ENCODE measurements around the gene CDH23.
A peak's percentile ranks its signal among the peaks of the same experiment; 100 is the strongest.

CDH23 gene

GRCh38 chr10:71635251-71635866 is 238.6 kb downstream of the CDH23 start:
- H3K27me3 ChIP-seq (ENCODE audit: control insufficient read depth in 5 of 5, insufficient read depth in 4 of 5, low read length in 5 of 5), result no peaks in the 10 kb centered on the region

GRCh38 chr10:71635867-71636266 is 239.1 kb downstream of the CDH23 start:
- Histone ChIP-seq H3K36me3 (ENCODE audit: control insufficient read depth in 5 of 5, insufficient read depth in 5 of 5, low read length in 5 of 5) (no peaks in the 10 kb centered on the region), H3K27me3 (ENCODE audit: control insufficient read depth in 5 of 5, insufficient read depth in 4 of 5, low read length in 5 of 5) (no peaks in the 10 kb centered on the region), H3K4me1 (ENCODE audit: control insufficient read depth in 5 of 5, insufficient read depth in 5 of 5, low read length in 5 of 5) (peaks cover 2 to 28% (median 20%) of the 10 kb centered on the region in 5 donors), H3K9me3 (ENCODE audit: control insufficient read depth in 5 of 5, low read length in 5 of 5) (no peaks in the 10 kb centered on the region), H3K9ac (ENCODE audit: low read length in 5 of 5) (no peak overlapping the region), H3K27ac (ENCODE audit: low read depth, low read length) (no peak overlapping the region), H3K4me3 (ENCODE audit: low read depth in 1 of 5, low read length in 5 of 5) (no peak overlapping the region)

More at GRCh38 chr10:71635251-71635866, 238.6 kb downstream of the CDH23 start:
- Histone ChIP-seq H3K9ac (ENCODE audit: low read length in 5 of 5) (no peak overlapping the region), H3K9me3 (ENCODE audit: control insufficient read depth in 5 of 5, low read length in 5 of 5) (no peaks in the 10 kb centered on the region), H3K4me3 (ENCODE audit: low read depth in 1 of 5, low read length in 5 of 5) (no peak overlapping the region), H3K27ac (ENCODE audit: low read depth, low read length) (no peak overlapping the region), H3K4me1 (ENCODE audit: control insufficient read depth in 5 of 5, insufficient read depth in 5 of 5, low read length in 5 of 5) (peaks cover 2 to 28% (median 20%) of the 10 kb centered on the region in 5 donors), H3K36me3 (ENCODE audit: control insufficient read depth in 5 of 5, insufficient read depth in 5 of 5, low read length in 5 of 5) (no peaks in the 10 kb centered on the region)

GRCh38 chr10:71636588-71636987 is 239.9 kb downstream of the CDH23 start:
- H3K27ac ChIP-seq (ENCODE audit: low read depth, low read length), result no peak overlapping the region
- H3K9me3 ChIP-seq (ENCODE audit: control insufficient read depth in 5 of 5, low read length in 5 of 5), result no peaks in the 10 kb centered on the region
- no peak overlapping the region for H3K4me3 ChIP-seq (ENCODE audit: low read depth in 1 of 5, low read length in 5 of 5)
- H3K9ac ChIP-seq (ENCODE audit: low read length in 5 of 5), result no peak overlapping the region
- H3K4me1 ChIP-seq (ENCODE audit: control insufficient read depth in 5 of 5, insufficient read depth in 5 of 5, low read length in 5 of 5), result peaks cover 2 to 28% (median 20%) of the 10 kb centered on the region in 5 donors
- H3K36me3 ChIP-seq (ENCODE audit: control insufficient read depth in 5 of 5, insufficient read depth in 5 of 5, low read length in 5 of 5), result no peaks in the 10 kb centered on the region
- H3K27me3 ChIP-seq (ENCODE audit: control insufficient read depth in 5 of 5, insufficient read depth in 4 of 5, low read length in 5 of 5), result no peaks in the 10 kb centered on the region

GRCh38 chr10:71637305-71637704 is 240.6 kb downstream of the CDH23 start:
- H3K4me1 ChIP-seq (ENCODE audit: control insufficient read depth in 5 of 5, insufficient read depth in 5 of 5, low read length in 5 of 5), result peaks cover 2 to 28% (median 20%) of the 10 kb centered on the region in 5 donors
- no peaks in the 10 kb centered on the region for H3K27me3 ChIP-seq (ENCODE audit: control insufficient read depth in 5 of 5, insufficient read depth in 4 of 5, low read length in 5 of 5)
- no peak overlapping the region for H3K27ac ChIP-seq (ENCODE audit: low read depth, low read length)
- H3K9me3 ChIP-seq (ENCODE audit: control insufficient read depth in 5 of 5, low read length in 5 of 5), result no peaks in the 10 kb centered on the region
- H3K4me3 ChIP-seq (ENCODE audit: low read depth in 1 of 5, low read length in 5 of 5), result no peak overlapping the region
- H3K9ac ChIP-seq (ENCODE audit: low read length in 5 of 5), result no peak overlapping the region
- no peaks in the 10 kb centered on the region for H3K36me3 ChIP-seq (ENCODE audit: control insufficient read depth in 5 of 5, insufficient read depth in 5 of 5, low read length in 5 of 5)

- H3K9me3 ChIP-seq (ENCODE audit: control insufficient read depth in 5 of 5, low read length in 5 of 5), result no peaks in the 10 kb centered on the region
- no peaks in the 10 kb centered on the region for H3K36me3 ChIP-seq (ENCODE audit: control insufficient read depth in 5 of 5, insufficient read depth in 5 of 5, low read length in 5 of 5)
- H3K27me3 ChIP-seq (ENCODE audit: control insufficient read depth in 5 of 5, insufficient read depth in 4 of 5, low read length in 5 of 5), result no peaks in the 10 kb centered on the region
- no peak overlapping the region for H3K4me3 ChIP-seq (ENCODE audit: low read depth in 1 of 5, low read length in 5 of 5)
- H3K9ac ChIP-seq (ENCODE audit: low read length in 5 of 5), result peak overlapping the region in 1 of 5 donors; percentile 20
- H3K4me1 ChIP-seq (ENCODE audit: control insufficient read depth in 5 of 5, insufficient read depth in 5 of 5, low read length in 5 of 5), result peaks cover 2 to 28% (median 20%) of the 10 kb centered on the region in 5 donors
- no peak overlapping the region for H3K27ac ChIP-seq (ENCODE audit: low read depth, low read length)
These were observed 241.5 kb downstream of the CDH23 start for GRCh38 chr10:71638064-71638821.

- peak overlapping the region in 1 of 5 donors; percentile 20 for H3K9ac ChIP-seq (ENCODE audit: low read length in 5 of 5)
These were observed 242.4 kb downstream of the CDH23 start for GRCh38 chr10:71638822-71639719.

GRCh38 chr10:71640607-71641006 is 243.9 kb downstream of the CDH23 start:
- peaks cover 0 to 2% (median 0%) of the 10 kb centered on the region in 5 donors for H3K27me3 ChIP-seq (ENCODE audit: control insufficient read depth in 5 of 5, insufficient read depth in 4 of 5, low read length in 5 of 5)
- no peaks in the 10 kb centered on the region for H3K9me3 ChIP-seq (ENCODE audit: control insufficient read depth in 5 of 5, low read length in 5 of 5)
- no peak overlapping the region for H3K27ac ChIP-seq (ENCODE audit: low read depth, low read length)
- H3K4me3 ChIP-seq (ENCODE audit: low read depth in 1 of 5, low read length in 5 of 5), result no peak overlapping the region
- H3K36me3 ChIP-seq (ENCODE audit: control insufficient read depth in 5 of 5, insufficient read depth in 5 of 5, low read length in 5 of 5), result no peaks in the 10 kb centered on the region
- H3K9ac ChIP-seq (ENCODE audit: low read length in 5 of 5), result no peak overlapping the region
- peaks cover 0 to 14% (median 11%) of the 10 kb centered on the region in 5 donors for H3K4me1 ChIP-seq (ENCODE audit: control insufficient read depth in 5 of 5, insufficient read depth in 5 of 5, low read length in 5 of 5)

More at GRCh38 chr10:71638822-71639719, 242.4 kb downstream of the CDH23 start:
- Histone ChIP-seq H3K4me3 (ENCODE audit: low read depth in 1 of 5, low read length in 5 of 5) (no peak overlapping the region), H3K27me3 (ENCODE audit: control insufficient read depth in 5 of 5, insufficient read depth in 4 of 5, low read length in 5 of 5) (peaks cover 0 to 2% (median 0%) of the 10 kb centered on the region in 5 donors), H3K9me3 (ENCODE audit: control insufficient read depth in 5 of 5, low read length in 5 of 5) (no peaks in the 10 kb centered on the region), H3K36me3 (ENCODE audit: control insufficient read depth in 5 of 5, insufficient read depth in 5 of 5, low read length in 5 of 5) (no peaks in the 10 kb centered on the region), H3K27ac (ENCODE audit: low read depth, low read length) (no peak overlapping the region), H3K4me1 (ENCODE audit: control insufficient read depth in 5 of 5, insufficient read depth in 5 of 5, low read length in 5 of 5) (peaks cover 2 to 28% (median 20%) of the 10 kb centered on the region in 5 donors)

- Histone ChIP-seq H3K36me3 (ENCODE audit: control insufficient read depth in 5 of 5, insufficient read depth in 5 of 5, low read length in 5 of 5) (no peaks in the 10 kb centered on the region), H3K4me3 (ENCODE audit: low read depth in 1 of 5, low read length in 5 of 5) (no peak overlapping the region), H3K4me1 (ENCODE audit: control insufficient read depth in 5 of 5, insufficient read depth in 5 of 5, low read length in 5 of 5) (peaks cover 0 to 14% (median 11%) of the 10 kb centered on the region in 5 donors), H3K27me3 (ENCODE audit: control insufficient read depth in 5 of 5, insufficient read depth in 4 of 5, low read length in 5 of 5) (peaks cover 0 to 2% (median 0%) of the 10 kb centered on the region in 5 donors), H3K9ac (ENCODE audit: low read length in 5 of 5) (no peak overlapping the region), H3K27ac (ENCODE audit: low read depth, low read length) (no peak overlapping the region), H3K9me3 (ENCODE audit: control insufficient read depth in 5 of 5, low read length in 5 of 5) (no peaks in the 10 kb centered on the region)
These were observed 244.7 kb downstream of the CDH23 start for GRCh38 chr10:71641449-71641848.

GRCh38 chr10:71641986-71642385 is 245.3 kb downstream of the CDH23 start:
- no peaks in the 10 kb centered on the region for H3K9me3 ChIP-seq (ENCODE audit: control insufficient read depth in 5 of 5, low read length in 5 of 5)
- H3K27ac ChIP-seq (ENCODE audit: low read depth, low read length), result no peak overlapping the region
- H3K36me3 ChIP-seq (ENCODE audit: control insufficient read depth in 5 of 5, insufficient read depth in 5 of 5, low read length in 5 of 5), result no peaks in the 10 kb centered on the region
- peaks cover 0 to 2% (median 0%) of the 10 kb centered on the region in 5 donors for H3K27me3 ChIP-seq (ENCODE audit: control insufficient read depth in 5 of 5, insufficient read depth in 4 of 5, low read length in 5 of 5)
- peaks cover 0 to 14% (median 11%) of the 10 kb centered on the region in 5 donors for H3K4me1 ChIP-seq (ENCODE audit: control insufficient read depth in 5 of 5, insufficient read depth in 5 of 5, low read length in 5 of 5)
- H3K4me3 ChIP-seq (ENCODE audit: low read depth in 1 of 5, low read length in 5 of 5), result no peak overlapping the region
- no peak overlapping the region for H3K9ac ChIP-seq (ENCODE audit: low read length in 5 of 5)

Data from subcutaneous abdominal adipose tissue (tissue), 5 donors.